ENCODE results near the gene GABRA5. TPM values are rescaled to one million over a fixed set of nuclear protein-coding genes. Genes with fewer than 3 reads are reported as not detected.

GABRA5 gene
- total and polyA plus RNA-seq, 2 of the 4 experiments (the other 2 are of a cell fraction): 4.0 to 7.3 TPM

- no peak overlapping the region for H2AFZ ChIP-seq (replicated peaks; ENCODE audit: low read length, poor library complexity)
- no peaks in the 10 kb centered on the region for H4K20me1 ChIP-seq (ENCODE audit: insufficient read depth, low read length)
- dilution Hi-C loops (cut with HindIII; ENCODE audit: low sequenced_read_pairs, unreplicated experiment): no loop called here
- ATAC-seq (ENCODE audit: low read depth): no peak
- CTCF ChIA-PET: no interaction called here
- intact Hi-C loops (cut with micrococcal nuclease): no loop called here
- H3K79me1 ChIP-seq (ENCODE audit: low read depth in 1 of 2, low read length in 2 of 2): no peaks in the 10 kb centered on the region
- H3K18ac ChIP-seq (ENCODE audit: low read depth, low read length): no peak overlapping the region
- H3K14ac ChIP-seq (replicated peaks; ENCODE audit: low read depth, low read length): no peak overlapping the region
- POLR2A ChIA-PET (ENCODE audit: unreplicated experiment): no interaction called here
- peaks cover 7% of the 10 kb centered on the region for H3K9me3 ChIP-seq (ENCODE audit: control insufficient read depth, insufficient read depth, low read length)
- DNase-seq: no peak
- no peak overlapping the region for H2BK20ac ChIP-seq (ENCODE audit: low read depth, low read length)
- no peak overlapping the region for H4K5ac ChIP-seq (ENCODE audit: low read depth, low read length)
- in situ Hi-C loops (cut with MboI; ENCODE audit: low sequenced_read_pairs): no loop called here
- H3K4ac ChIP-seq (ENCODE audit: low read depth, low read length): no peak overlapping the region
- H2BK5ac ChIP-seq (ENCODE audit: low read depth, low read length, poor library complexity, severe bottlenecking): no peak overlapping the region
- no peak overlapping the region for H3K23ac ChIP-seq (ENCODE audit: low read depth, low read length)
- no peak overlapping the region for H4K8ac ChIP-seq (ENCODE audit: low read depth in 2 of 2, low read length in 2 of 2)
- no CpG with 5 or more reads among the region's 3 CpGs for WGBS, 2 experiments (ENCODE audit: extremely low coverage in 2 of 2, insufficient read length in 1 of 2)
- H3K9ac ChIP-seq (ENCODE audit: low read depth, low read length): no peak overlapping the region
- no peak overlapping the region for H3K4me2 ChIP-seq (ENCODE audit: low read depth, low read length)
- H2BK120ac ChIP-seq (ENCODE audit: low read depth, low read length): no peak overlapping the region
- H3K27me3 ChIP-seq (ENCODE audit: control insufficient read depth, insufficient read depth, low read length): no peaks in the 10 kb centered on the region
- H3K9me1 ChIP-seq (ENCODE audit: insufficient read depth, low read length): no peaks in the 10 kb centered on the region
- no peak for TF ChIP-seq USF2 (IDR thresholded peaks at IDR 0.05; ENCODE audit: low read depth, low read length)
- TF ChIP-seq RFX5 (IDR thresholded peaks at IDR 0.05; ENCODE audit: low read depth, low read length): no peak
- TF ChIP-seq POLR2A (IDR thresholded peaks at IDR 0.05; ENCODE audit: low read depth, low read length): no peak
- no peak overlapping the region for H2AK9ac ChIP-seq (replicated peaks; ENCODE audit: low read depth, low read length, poor library complexity)
- no peak overlapping the region for H2AK5ac ChIP-seq (ENCODE audit: low read depth, low read length)
- H3K27ac ChIP-seq (ENCODE audit: insufficient read depth, low read length): no peak overlapping the region
- no peak overlapping the region for H3K4me3 ChIP-seq (ENCODE audit: insufficient read depth, low read depth, low read length)
- H4K91ac ChIP-seq (ENCODE audit: insufficient read depth, low read depth, low read length): no peak overlapping the region
- no peak overlapping the region for H3K56ac ChIP-seq (ENCODE audit: extremely low read depth, insufficient read depth, low read length)
- H3K36me3 ChIP-seq (ENCODE audit: control insufficient read depth, insufficient read depth, low read length): no peaks in the 10 kb centered on the region
- H3K4me1 ChIP-seq (ENCODE audit: control insufficient read depth, insufficient read depth, low read length): no peaks in the 10 kb centered on the region
- no TSS peak for BruUV-seq (replicated peaks)
- no peak overlapping the region for H2BK15ac ChIP-seq (ENCODE audit: low read depth, low read length)
These were observed 16.7 kb upstream of the GABRA5 start for GRCh38 chr15:26850161-26850560.

All from IMR-90 (cell line).